Right renal pelvis (tissue), 4 donors: ENCODE data around the gene KIAA2012. TPM values are rescaled to one million over a fixed set of nuclear protein-coding genes. Genes with fewer than 3 reads are reported as not detected.

Experiments used
- DNase-seq, 4 donors: peaks; one replicate each; pipeline ENCODE4 v3.0.0-alpha.2; 2013; ENCODE audit warnings: low read depth in 4 of 4, low spot score in 3 of 4, missing footprints in 1 of 4
- polyA plus RNA-seq, 4 donors: library from polyadenylated mRNA; unstranded; fragments of 120-200 nt; gene quantifications; one replicate each; pipeline ENCODE4 v1.2.1, GENCODE V29; 2013; ENCODE audit not compliant: insufficient read length in 4 of 4

The KIAA2012 gene
- polyA plus RNA-seq, result under 1 TPM; 0.07 to 0.17 (median 0.12) TPM

- DNase-seq, result no peak
Observed at GRCh38 chr2:202072737-202073401, at the start of gene KIAA2012. Gene KIAA2012, plus strand, starts transcription at chr2:202073255. Its CDS starts 373 bp downstream, at chr2:202073628.

GRCh38 chr2:202023904-202024266 is 49.2 kb upstream of the KIAA2012 start:
- DNase-seq, result no peak

GRCh38 chr2:202024871-202025270 is 48.2 kb upstream of the KIAA2012 start:
- DNase-seq, result no peak

GRCh38 chr2:202025816-202026215 is 47.2 kb upstream of the KIAA2012 start:
- DNase-seq, result no peak

GRCh38 chr2:202026507-202026906 is 46.5 kb upstream of the KIAA2012 start:
- DNase-seq, result no peak

- no peak for DNase-seq
Observed at GRCh38 chr2:202030691-202031090, 42.4 kb upstream of the KIAA2012 start.

- DNase-seq, result no peak
Observed at GRCh38 chr2:202031246-202031951, 41.7 kb upstream of the KIAA2012 start.

- peak in 3 of 4 donors; percentile 69 to 71 (median 70) for DNase-seq
Observed at GRCh38 chr2:202032846-202033316, 40.2 kb upstream of the KIAA2012 start.

GRCh38 chr2:202033317-202034248 is 39.5 kb upstream of the KIAA2012 start, which contains the start of gene FZD7:
Gene FZD7, plus strand, starts transcription at chr2:202033855. Its CDS starts 793 bp downstream, at chr2:202034648.
- peak; percentile 84 to 91 (median 90) for DNase-seq

- DNase-seq, result no peak
Observed at GRCh38 chr2:202034249-202035088, 38.6 kb upstream of the KIAA2012 start.

GRCh38 chr2:202035089-202035940 is 37.7 kb upstream of the KIAA2012 start:
- DNase-seq, result peak in 1 of 4 donors; percentile 65

- no peak for DNase-seq
Observed at GRCh38 chr2:202035941-202036372, 37.1 kb upstream of the KIAA2012 start.

GRCh38 chr2:202036601-202037037 is 36.4 kb upstream of the KIAA2012 start:
- no peak for DNase-seq

GRCh38 chr2:202037086-202037485 is 36.0 kb upstream of the KIAA2012 start:
- DNase-seq, result no peak

- no peak for DNase-seq
Observed at GRCh38 chr2:202038471-202039277, 34.4 kb upstream of the KIAA2012 start.

GRCh38 chr2:202039278-202040078 is 33.6 kb upstream of the KIAA2012 start:
- no peak for DNase-seq
